K562 (cell line): ENCODE measurements around the gene ADNP2.

Experiments
- BCLAF1 ChIP-seq, 2 experiments: fragments of 450-650 bp in 1 of 2; IDR thresholded peaks; 2 replicates each; pipeline ENCODE4 v1.6.1; 2011 to 2017; ENCODE audit warnings: low read depth in 2 of 2, antibody characterized with exemption in 1 of 2, borderline replicate concordance in 1 of 2, low read length in 1 of 2, mild to moderate bottlenecking in 1 of 2, mixed read lengths in 1 of 2; ENCODE audit not compliant: control insufficient read depth in 1 of 2
- CHCHD3 ChIP-seq: fragments of 250-450 bp; sonication (Bioruptor Pico); IDR thresholded peaks from 2 replicates; pipeline ENCODE4 v2.1.2; 2022; ENCODE audit warnings: mild to moderate bottlenecking
- FOS ChIP-seq: IDR thresholded peaks from 3 replicates; pipeline ENCODE4 v1.6.1; 2011; ENCODE audit not compliant: insufficient read length; ENCODE audit errors: extremely low read depth
- RERE ChIP-seq: sonication (generic); formaldehyde crosslinking; IDR thresholded peaks from 2 replicates; pipeline ENCODE4 v1.8.0; 2023; ENCODE audit warnings: missing genetic modification reagents, mild to moderate bottlenecking, borderline replicate concordance
- SREBF2 ChIP-seq: sonication (generic); formaldehyde crosslinking; IDR thresholded peaks from 2 replicates; pipeline ENCODE4 v1.4.0; 2020; ENCODE audit warnings: mild to moderate bottlenecking, missing genetic modification reagents
- U2AF2 ChIP-seq: fragments of 200-400 bp; formaldehyde crosslinking; optimal IDR thresholded peaks from 2 replicates; pipeline ENCODE3; 2017; ENCODE audit warnings: low read depth, mild to moderate bottlenecking, low read length
- ZNF121 ChIP-seq: sonication (generic); formaldehyde crosslinking; conservative IDR thresholded peaks from 2 replicates; pipeline ENCODE4 v1.8.0; 2022; ENCODE audit warnings: missing genetic modification reagents
- ZNF143 ChIP-seq: sonication (generic); formaldehyde crosslinking; IDR thresholded peaks from 2 replicates; pipeline ENCODE4 v1.9.0; 2022; ENCODE audit warnings: mild to moderate bottlenecking, missing genetic modification reagents

GRCh38 chr18:80188643-80189530, 79.8 kb downstream of the ADNP2 start:
- TF ChIP-seq BCLAF1 (IDR thresholded peaks at IDR 0.05; ENCODE audit: borderline replicate concordance in 1 of 2, control insufficient read depth in 1 of 2, low read depth in 2 of 2, low read length in 1 of 2) (no peak), ZNF143 (no peak), FOS (no peak), RERE (CRISPR knock-in tag) (no peak), U2AF2 (no peak), SREBF2 (no peak), CHCHD3 (no peak), ZNF121 (CRISPR knock-in tag) (no peak)
